AG04450 (cell line): ENCODE results near the gene TXNDC16. TPM values are rescaled to one million over a fixed set of nuclear protein-coding genes. Genes with fewer than 3 reads are reported as not detected.

ENCODE experiments used
- CTCF ChIA-PET: fragments of 300-600, 350-600 bp; formaldehyde crosslinking; extraction: SDS; loops from one replicate; lab custom pipeline; 2022; ENCODE audit warnings: antibody characterized with exemption, inconsistent platforms; lab: Charles Lee
- POLR2A ChIA-PET: fragments of 350-600 bp; formaldehyde crosslinking; extraction: SDS; loops from one replicate; lab custom pipeline; 2021; ENCODE audit warnings: antibody characterized with exemption, inconsistent platforms; lab: Yijun Ruan, JAX
- DNase-seq: peaks from one replicate; pipeline ENCODE4 v3.0.0-alpha.2; 2011; ENCODE audit warnings: low read depth, low spot score
- H3K27ac ChIP-seq: one replicate; pipeline ENCODE4 v1.5.1; 2012; ENCODE audit warnings: low read depth, low read length, control low read depth
- H3K27me3 ChIP-seq: one replicate; pipeline ENCODE4 v1.6.0; 2012; ENCODE audit warnings: low read length; ENCODE audit not compliant: control insufficient read depth, insufficient read depth
- H3K4me3 ChIP-seq: 2 replicates; pipeline ENCODE4 v1.5.1; 2011; ENCODE audit warnings: mild to moderate bottlenecking, low read depth, low read length, control low read depth
- H3K9me3 ChIP-seq: 2 replicates; pipeline ENCODE4 v1.5.1; 2012; ENCODE audit warnings: low read length; ENCODE audit not compliant: control insufficient read depth, insufficient read depth
- polyA plus RNA-seq: library from polyadenylated mRNA; depleted of rRNA; stranded (reverse); fragments of >200 nt; gene quantifications from 2 replicates; pipeline ENCODE4 v1.2.3, GENCODE V29; 2011
- TF ChIP-seq, protein P1 (sequence below): IDR thresholded peaks from 2 replicates; pipeline ENCODE4 v1.5.1; 2011; ENCODE audit warnings: low read depth, low read length, control low read depth, inconsistent platforms

The TXNDC16 gene
- polyA plus RNA-seq, 1 experiment = 3.8 TPM

DNA sequence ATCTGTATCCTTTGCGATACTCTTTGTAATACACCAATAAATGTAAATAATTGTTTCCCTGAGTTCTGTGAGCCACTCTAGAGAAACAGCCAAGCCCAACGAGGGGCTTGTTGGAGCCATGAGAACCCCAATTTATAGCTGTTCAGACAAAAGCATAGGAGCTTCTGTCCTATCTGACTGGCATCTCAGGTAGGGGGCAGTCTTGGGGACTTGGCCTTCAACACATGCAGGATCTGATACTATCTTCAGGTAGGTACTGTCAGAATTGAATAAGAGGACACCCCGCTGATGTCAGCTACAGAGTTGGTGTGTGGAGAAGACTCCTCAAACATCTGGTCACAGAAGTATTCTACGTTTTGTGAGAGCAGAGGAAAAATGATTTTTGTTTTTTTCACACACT lies 25.3 kb downstream of the TXNDC16 start:
- DNase-seq = no peak
- Histone ChIP-seq H3K4me3 (no peak overlapping the region), H3K27ac (no peak overlapping the region), H3K27me3 (no peaks in the 10 kb centered on the region), H3K9me3 (no peaks in the 10 kb centered on the region)
- TF ChIP-seq, protein P1, sequence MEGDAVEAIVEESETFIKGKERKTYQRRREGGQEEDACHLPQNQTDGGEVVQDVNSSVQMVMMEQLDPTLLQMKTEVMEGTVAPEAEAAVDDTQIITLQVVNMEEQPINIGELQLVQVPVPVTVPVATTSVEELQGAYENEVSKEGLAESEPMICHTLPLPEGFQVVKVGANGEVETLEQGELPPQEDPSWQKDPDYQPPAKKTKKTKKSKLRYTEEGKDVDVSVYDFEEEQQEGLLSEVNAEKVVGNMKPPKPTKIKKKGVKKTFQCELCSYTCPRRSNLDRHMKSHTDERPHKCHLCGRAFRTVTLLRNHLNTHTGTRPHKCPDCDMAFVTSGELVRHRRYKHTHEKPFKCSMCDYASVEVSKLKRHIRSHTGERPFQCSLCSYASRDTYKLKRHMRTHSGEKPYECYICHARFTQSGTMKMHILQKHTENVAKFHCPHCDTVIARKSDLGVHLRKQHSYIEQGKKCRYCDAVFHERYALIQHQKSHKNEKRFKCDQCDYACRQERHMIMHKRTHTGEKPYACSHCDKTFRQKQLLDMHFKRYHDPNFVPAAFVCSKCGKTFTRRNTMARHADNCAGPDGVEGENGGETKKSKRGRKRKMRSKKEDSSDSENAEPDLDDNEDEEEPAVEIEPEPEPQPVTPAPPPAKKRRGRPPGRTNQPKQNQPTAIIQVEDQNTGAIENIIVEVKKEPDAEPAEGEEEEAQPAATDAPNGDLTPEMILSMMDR = no peak
- ChIA-PET CTCF (interaction anchor here (0.5 kb wide), 1 partner anchor 30 kb away, joined by 3 read pairs; no protein-coding TSS in a partner anchor), POLR2A (no interaction called here)

DNA sequence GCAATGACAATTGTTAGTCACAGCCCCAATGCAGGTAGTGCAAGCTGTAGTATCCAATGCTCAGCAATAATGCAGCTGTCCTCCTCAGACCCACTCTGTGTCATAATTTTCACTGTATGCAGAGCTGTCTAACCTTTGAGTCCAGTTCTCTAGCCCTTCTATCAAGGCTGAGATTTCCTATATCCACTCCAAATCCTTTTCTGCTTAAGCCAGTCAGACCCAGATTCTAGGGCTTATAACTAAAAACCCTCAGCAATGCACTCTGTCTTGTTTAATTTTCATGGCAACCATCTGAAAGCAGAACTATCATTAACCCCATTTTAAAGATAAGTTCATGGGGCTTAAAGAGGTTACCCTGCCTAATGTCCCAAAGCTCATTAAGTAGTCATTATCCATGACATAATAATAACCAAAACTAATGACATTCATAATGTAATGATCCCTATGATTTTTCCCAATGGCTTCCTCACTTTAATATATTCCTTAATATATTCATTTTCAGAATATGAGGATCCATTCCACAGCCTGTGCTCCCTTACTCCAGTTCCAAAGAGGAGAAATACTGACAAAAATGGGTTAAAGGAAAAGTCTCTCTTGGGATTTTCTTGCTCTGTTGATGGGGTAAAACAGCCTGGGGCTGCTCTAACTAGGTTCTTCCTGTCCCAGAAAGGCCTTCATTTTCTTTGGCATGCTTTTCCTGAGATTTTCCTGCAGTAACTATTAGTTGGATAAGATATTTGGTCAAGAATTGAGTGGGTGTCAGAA lies 29.5 kb downstream of the TXNDC16 start:
- Histone ChIP-seq H3K27me3 (no peaks in the 10 kb centered on the region), H3K27ac (no peak overlapping the region), H3K9me3 (no peaks in the 10 kb centered on the region), H3K4me3 (no peak overlapping the region)
- TF ChIP-seq, protein P1 = no peak
- CTCF ChIA-PET = no interaction called here
- DNase-seq = no peak
- POLR2A ChIA-PET = no interaction called here

DNA sequence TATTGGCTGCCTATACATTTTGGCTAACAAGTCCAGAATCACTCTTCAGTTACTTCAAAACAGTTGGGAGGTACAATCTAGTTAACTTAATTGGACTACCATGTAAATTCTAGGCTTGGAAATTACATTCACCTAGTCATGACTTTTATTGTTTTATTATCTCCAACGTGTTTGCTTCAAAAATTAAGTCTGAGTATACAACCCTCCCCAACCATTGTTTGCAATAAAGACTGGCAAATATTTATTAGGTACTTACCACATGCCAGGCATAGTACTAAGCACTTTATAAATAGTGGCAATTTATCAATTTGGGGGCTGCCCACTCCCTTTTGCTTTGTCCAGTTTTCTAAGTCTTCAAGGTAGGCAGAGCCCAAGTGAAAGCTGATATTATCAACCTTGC lies 30.3 kb downstream of the TXNDC16 start:
- ChIA-PET CTCF (no interaction called here), POLR2A (no interaction called here)
- no peak overlapping the region for H3K4me3 ChIP-seq
- no peak for DNase-seq
- H3K27ac ChIP-seq = no peak overlapping the region
- TF ChIP-seq, protein P1 = no peak
- no peaks in the 10 kb centered on the region for H3K9me3 ChIP-seq
- no peaks in the 10 kb centered on the region for H3K27me3 ChIP-seq

DNA sequence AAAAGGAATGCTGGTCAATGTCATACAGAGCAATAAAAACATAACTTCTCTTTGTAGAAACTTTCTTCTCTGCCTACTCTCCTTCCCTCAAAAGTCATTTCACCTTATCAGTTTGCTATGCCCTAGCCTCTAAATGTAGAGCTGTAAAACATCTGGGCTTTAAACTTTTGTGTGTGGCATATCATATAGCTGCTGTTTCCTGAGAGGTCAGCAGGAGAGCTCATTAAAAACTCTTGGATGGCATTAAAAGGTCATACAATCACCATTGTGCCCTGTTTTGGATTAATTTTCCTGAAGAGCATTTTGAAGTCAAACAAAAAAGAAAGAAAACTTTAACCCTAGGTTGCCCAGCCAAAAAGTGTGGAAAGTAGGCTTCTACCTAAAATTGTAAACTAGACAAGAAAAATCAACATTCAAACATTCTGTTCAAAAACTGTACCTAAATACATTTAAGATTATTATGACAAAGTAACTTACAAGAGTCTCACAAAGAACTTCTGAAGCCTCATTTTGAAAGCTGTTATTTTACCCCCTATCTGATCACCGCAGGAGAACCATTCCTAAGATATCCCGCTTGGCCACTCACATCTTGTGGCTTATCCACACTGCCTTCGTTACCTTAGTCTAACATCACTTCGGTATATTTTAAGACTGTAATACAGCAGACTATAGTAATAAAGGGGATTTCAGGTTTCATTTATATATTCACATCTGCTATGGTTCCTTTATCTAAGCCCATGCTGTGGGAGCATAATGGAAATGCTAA lies 38.1 kb downstream of the TXNDC16 start:
- Histone ChIP-seq H3K27ac (no peak overlapping the region), H3K4me3 (no peak overlapping the region), H3K27me3 (no peaks in the 10 kb centered on the region), H3K9me3 (no peaks in the 10 kb centered on the region)
- ChIA-PET CTCF (no interaction called here), POLR2A (no interaction called here)
- DNase-seq = no peak
- TF ChIP-seq, protein P1 = no peak

DNA sequence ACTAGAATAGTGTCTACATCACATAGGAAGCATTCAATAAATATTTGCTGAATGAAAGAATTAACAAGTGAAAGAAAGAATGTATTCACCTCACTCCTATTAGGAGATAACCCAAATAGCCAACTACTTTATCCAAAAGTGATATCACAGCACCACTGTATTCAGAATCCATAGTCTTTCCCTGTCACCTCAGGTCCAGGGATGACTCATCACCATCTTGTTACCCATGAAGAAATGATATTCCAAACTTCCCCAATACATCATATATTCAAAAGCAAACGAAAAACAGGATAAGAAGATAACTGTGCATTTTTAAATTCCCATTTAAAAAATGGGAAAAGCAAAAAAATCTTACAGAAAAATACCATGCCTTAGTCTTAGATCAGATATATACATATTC lies 39.1 kb downstream of the TXNDC16 start:
- ChIA-PET POLR2A (no interaction called here), CTCF (no interaction called here)
- H3K27me3 ChIP-seq = no peaks in the 10 kb centered on the region
- H3K9me3 ChIP-seq = no peaks in the 10 kb centered on the region
- H3K27ac ChIP-seq = no peak overlapping the region
- DNase-seq = no peak
- H3K4me3 ChIP-seq = no peak overlapping the region
- TF ChIP-seq, protein P1 = no peak
